GM12891 (cell line): ENCODE data around the gene IFT57.
A peak's percentile ranks its signal among the peaks of the same experiment; 100 is the strongest.
"Not testable (repeated sequence)": the region's sequence is repeated elsewhere in the genome, so short reads cannot be mapped to it uniquely, and the experiment has no call there.

ENCODE experiments used
- DNase-seq: peaks from one replicate; pipeline ENCODE4 v3.0.0; 2011; ENCODE audit warnings: low spot score; ENCODE audit not compliant: insufficient read length
- FAIRE-seq: peaks from 2 replicates; lab custom pipeline; 2011; peaks lifted over from hg19 to GRCh38; lab: Jason Lieb, UNC
- PAX5 ChIP-seq: IDR thresholded peaks from 2 replicates; pipeline ENCODE4 v1.6.1; 2011; ENCODE audit warnings: low read length, moderate library complexity, mild to moderate bottlenecking; ENCODE audit not compliant: insufficient read depth, severe bottlenecking
- POLR2A ChIP-seq: IDR thresholded peaks from 2 replicates; pipeline ENCODE4 v1.6.1; 2011; ENCODE audit warnings: low read depth, low read length, control low read depth
- POLR2AphosphoS5 ChIP-seq: IDR thresholded peaks from 2 replicates; pipeline ENCODE4 v1.6.1; 2011; ENCODE audit warnings: low read depth, low read length, control low read depth
- POU2F2 ChIP-seq: IDR thresholded peaks from 2 replicates; pipeline ENCODE4 v1.6.1; 2011; ENCODE audit warnings: low read depth, mild to moderate bottlenecking, control low read depth, low read length, moderate library complexity
- SPI1 ChIP-seq: IDR thresholded peaks from 2 replicates; pipeline ENCODE4 v1.6.1; 2011; ENCODE audit warnings: low read depth, low read length, control low read depth
- TAF1 ChIP-seq: IDR thresholded peaks from 2 replicates; pipeline ENCODE4 v1.6.1; 2011; ENCODE audit warnings: low read depth, low read length, control low read depth

The IFT57 gene

DNA sequence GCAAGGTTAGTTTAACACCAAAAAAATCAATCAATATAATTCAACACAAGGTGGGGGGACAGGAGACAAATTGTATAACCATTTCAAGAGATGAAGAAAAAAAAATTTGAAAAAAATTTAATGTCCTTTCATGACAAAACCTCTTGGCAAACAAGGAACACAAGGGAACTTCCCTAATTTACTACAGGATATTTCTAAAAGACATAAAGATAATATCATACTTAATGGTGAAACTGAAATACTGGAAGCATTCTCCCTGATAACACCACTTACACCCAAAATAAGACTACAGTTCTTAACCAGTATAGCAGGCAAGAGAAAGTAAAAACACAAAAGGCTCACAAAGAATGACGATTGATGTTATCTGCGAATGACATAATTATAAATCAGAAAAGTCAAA is 44.7 kb downstream of the IFT57 start:
- no peak for FAIRE-seq
- no peak for DNase-seq
- TF ChIP-seq TAF1 (no peak), PAX5 (no peak)

GRCh38 chr3:108175352-108175751 is 46.9 kb downstream of the IFT57 start:
- no peak for FAIRE-seq
- no peak for TF ChIP-seq TAF1
- no peak for TF ChIP-seq SPI1
- TF ChIP-seq POU2F2: no peak
- no peak for TF ChIP-seq PAX5
- TF ChIP-seq POLR2A: no peak
- no peak for TF ChIP-seq POLR2AphosphoS5
- no peak for DNase-seq

GRCh38 chr3:108171106-108171505 is 51.1 kb downstream of the IFT57 start:
- TF ChIP-seq TAF1 (no peak), POU2F2 (no peak), SPI1 (no peak), PAX5 (no peak), POLR2AphosphoS5 (no peak), POLR2A (no peak)
- no peak for DNase-seq
- no peak for FAIRE-seq

- FAIRE-seq (no peak), DNase-seq (no peak)
- TF ChIP-seq POLR2A (no peak), POLR2AphosphoS5 (no peak), TAF1 (no peak), SPI1 (no peak), POU2F2 (no peak), PAX5 (no peak)
These were observed 57.8 kb downstream of the IFT57 start for GRCh38 chr3:108164391-108164790.

DNA sequence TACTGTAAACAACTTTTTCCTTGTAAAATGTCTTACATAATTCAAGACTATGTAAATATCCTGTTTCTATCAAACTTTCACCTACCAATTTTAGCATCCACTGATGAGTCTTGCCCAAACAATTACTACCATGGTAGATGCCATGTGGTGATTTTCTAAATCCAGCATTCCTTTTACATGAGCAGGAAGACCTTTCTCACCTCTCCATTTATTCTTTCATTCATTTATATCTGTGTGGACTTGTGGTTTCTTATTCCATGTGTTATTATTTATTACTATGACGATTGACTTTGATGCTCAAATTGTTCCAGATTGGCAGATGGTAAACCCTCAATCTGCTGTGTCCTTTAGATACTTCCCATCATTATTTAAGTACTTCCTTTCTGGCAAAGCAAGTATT is 62.4 kb downstream of the IFT57 start:
- TF ChIP-seq POLR2A (no peak), TAF1 (no peak), POU2F2 (no peak), SPI1 (no peak), PAX5 (no peak), POLR2AphosphoS5 (no peak)
- DNase-seq: no peak
- FAIRE-seq: no peak

DNA sequence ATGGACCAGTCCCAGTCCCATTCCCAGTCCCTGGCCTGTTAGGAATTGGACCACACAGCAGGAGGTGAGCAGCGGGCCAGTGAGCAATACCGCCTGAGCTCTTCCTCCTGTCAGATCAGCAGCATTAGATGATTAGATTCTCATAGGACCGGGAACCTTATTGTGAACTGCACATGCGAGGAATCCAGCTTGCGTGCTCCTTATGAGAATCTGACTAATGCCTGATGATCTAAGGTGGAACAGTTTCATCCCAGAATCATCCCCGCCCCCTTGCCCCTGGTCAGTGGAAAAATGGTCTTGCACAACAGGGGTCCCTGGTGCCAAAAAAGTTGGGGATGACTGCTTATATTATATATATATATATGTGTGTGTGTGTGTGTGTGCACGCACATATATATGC is 63.1 kb downstream of the IFT57 start:
- DNase-seq (no peak), FAIRE-seq (no peak)
- TF ChIP-seq TAF1 (no peak), PAX5 (no peak), POLR2AphosphoS5 (no peak), SPI1 (no peak), POU2F2 (no peak), POLR2A (no peak)

DNA sequence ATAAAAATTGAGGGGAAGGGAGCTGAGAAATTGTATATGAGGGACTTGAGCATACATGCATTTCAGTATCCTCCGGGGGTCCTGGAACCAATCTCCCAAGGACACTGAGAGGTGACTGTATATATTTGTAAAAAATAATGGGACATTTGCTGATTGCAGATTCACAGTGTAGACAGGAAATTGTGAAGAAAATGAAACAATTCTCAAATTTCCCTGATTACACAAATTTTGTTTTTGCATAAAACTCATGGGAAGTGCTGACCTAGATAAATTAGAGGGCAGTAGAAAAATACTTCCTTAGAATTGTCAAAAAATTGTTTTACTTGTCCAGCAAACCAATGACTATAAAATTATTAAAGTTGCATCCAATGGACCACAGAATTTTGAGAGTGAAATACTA is 64.0 kb downstream of the IFT57 start:
- FAIRE-seq: no peak

GRCh38 chr3:108157273-108157672 is 65.0 kb downstream of the IFT57 start:
- DNase-seq (no peak), FAIRE-seq (no peak)
- TF ChIP-seq POU2F2: no peak
- no peak for TF ChIP-seq POLR2AphosphoS5
- TF ChIP-seq SPI1: no peak
- TF ChIP-seq TAF1: no peak
- no peak for TF ChIP-seq PAX5
- TF ChIP-seq POLR2A: no peak

More for the DNA sequence above, 64.0 kb downstream of the IFT57 start:
- no peak for TF ChIP-seq SPI1
- TF ChIP-seq POU2F2: no peak
- no peak for TF ChIP-seq POLR2A
- no peak for TF ChIP-seq PAX5
- no peak for TF ChIP-seq POLR2AphosphoS5
- TF ChIP-seq TAF1: no peak
- DNase-seq: no peak

DNA sequence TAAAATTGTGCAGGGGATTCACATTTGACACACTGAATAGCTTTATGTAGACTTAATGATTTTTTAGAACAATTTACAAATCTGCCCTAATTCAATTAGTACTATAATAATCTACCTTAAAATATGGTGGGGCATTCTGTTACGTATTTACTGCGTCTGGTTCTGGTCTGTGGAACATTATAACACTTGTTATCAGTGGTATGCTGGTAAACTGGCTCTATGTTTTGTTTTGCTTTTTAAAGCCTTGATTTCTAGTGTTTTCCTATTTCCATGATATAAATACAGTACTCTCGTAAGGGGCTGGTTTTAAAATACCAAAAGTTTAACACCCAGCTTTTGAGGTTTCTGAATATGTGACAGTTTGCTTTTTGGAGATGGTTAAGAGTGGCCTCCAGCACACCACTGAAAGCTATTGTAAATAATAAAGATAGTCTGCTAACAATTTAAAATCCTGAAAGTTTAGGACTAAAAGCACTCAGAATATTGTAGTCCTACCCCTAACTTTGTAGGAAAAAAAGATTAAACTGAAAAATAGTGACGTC is 65.8 kb downstream of the IFT57 start:
- DNase-seq (no peak), FAIRE-seq (no peak)
- TF ChIP-seq POU2F2 (no peak), POLR2AphosphoS5 (no peak), POLR2A (no peak), SPI1 (no peak), TAF1 (no peak), PAX5 (no peak)

- DNase-seq, FAIRE-seq: not testable (repeated sequence)
These were observed 66.6 kb downstream of the IFT57 start for GRCh38 chr3:108155642-108156041.

DNA sequence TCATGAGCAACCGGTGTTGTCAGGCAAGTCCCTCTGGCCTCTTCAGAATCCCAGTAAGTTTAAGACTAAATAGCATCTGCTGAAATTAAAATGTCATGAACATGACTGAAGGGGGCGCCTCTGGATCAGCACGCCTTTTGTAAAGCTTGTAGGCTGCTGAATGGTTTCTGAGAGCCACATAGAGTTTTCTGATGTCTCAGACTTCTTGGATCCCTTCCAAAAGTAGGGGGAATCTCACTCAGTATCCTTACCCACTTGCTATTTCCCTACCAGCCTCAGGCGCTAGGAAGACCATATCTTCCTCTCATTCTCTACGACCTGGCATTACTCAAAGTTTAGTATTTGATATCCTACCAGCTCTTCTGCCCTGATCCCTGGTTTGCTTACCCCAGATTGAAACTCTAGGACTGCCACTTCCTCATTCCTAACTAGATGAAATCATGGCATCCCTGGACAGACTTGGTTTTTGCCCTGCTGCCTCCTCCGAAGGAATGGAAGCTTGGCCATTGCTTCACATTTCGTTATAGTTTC is 68.7 kb downstream of the IFT57 start:
- FAIRE-seq (peak; percentile 23), DNase-seq (no peak)
- TF ChIP-seq POLR2AphosphoS5 (no peak), SPI1 (peak; percentile 48), POLR2A (no peak)
